HUES64 (cell line): ENCODE results near the gene GGA1.

Experiments
- H3K27ac ChIP-seq: 2 replicates; pipeline ENCODE4 v1.7.0; 2013; ENCODE audit warnings: low read depth, low read length, inconsistent platforms
- H3K27me3 ChIP-seq: 2 replicates; pipeline ENCODE4 v1.6.1; 2013; ENCODE audit warnings: mild to moderate bottlenecking, low read length; ENCODE audit not compliant: insufficient read depth
- H3K36me3 ChIP-seq: 2 replicates; pipeline ENCODE4 v1.6.1; 2013; ENCODE audit warnings: mild to moderate bottlenecking, low read length; ENCODE audit not compliant: insufficient read depth
- H3K4me1 ChIP-seq: 2 replicates; pipeline ENCODE4 v1.6.1; 2013; ENCODE audit warnings: mild to moderate bottlenecking, low read length, moderate library complexity; ENCODE audit not compliant: insufficient read depth
- H3K4me3 ChIP-seq: 2 replicates; pipeline ENCODE4 v1.5.1; 2013; ENCODE audit warnings: mild to moderate bottlenecking, low read length, moderate library complexity
- H3K9ac ChIP-seq: 2 replicates; pipeline ENCODE4 v1.6.1; 2013; ENCODE audit warnings: mild to moderate bottlenecking, low read depth, low read length
- H3K9me3 ChIP-seq: 2 replicates; pipeline ENCODE4 v1.6.1; 2013; ENCODE audit warnings: low read depth, low read length; ENCODE audit not compliant: insufficient read depth
- WGBS: fragments of 150-250, 120-280 bp; methylation state at CpG from one replicate; pipeline ENCODE4 v1.1.7; 2013; ENCODE audit warnings: missing lambda C conversion rate; 5-methylcytosine and 5-hydroxymethylcytosine counted together

Gene GGA1

DNA sequence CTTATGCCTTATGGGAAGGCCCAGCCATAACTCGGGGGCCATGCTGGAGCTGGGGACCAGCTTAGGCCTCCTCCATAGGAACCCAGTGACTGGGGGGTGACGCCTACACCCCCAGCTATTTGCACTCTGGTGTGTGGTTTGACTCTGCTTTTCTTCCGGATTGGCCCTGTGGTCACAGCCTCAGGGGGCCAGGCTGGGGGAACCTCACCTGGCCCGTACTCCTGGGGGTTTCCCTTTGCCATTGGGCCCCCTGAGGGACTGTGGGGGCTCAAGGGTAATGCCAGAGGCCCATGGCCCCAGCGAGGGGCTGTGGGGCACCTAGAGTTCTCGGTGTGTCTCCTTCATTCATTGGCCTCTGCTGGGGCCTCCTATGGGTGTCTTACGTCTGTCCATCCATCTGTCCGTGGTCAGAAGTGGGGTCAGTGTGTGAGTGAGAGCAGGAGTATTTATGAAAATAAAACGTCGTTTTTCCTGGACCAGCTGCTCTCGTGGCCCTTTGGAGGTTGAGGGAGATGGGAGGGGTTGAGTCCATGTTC lies 24.5 kb downstream of the GGA1 start:
- H3K4me3 ChIP-seq, result no peak overlapping the region

DNA sequence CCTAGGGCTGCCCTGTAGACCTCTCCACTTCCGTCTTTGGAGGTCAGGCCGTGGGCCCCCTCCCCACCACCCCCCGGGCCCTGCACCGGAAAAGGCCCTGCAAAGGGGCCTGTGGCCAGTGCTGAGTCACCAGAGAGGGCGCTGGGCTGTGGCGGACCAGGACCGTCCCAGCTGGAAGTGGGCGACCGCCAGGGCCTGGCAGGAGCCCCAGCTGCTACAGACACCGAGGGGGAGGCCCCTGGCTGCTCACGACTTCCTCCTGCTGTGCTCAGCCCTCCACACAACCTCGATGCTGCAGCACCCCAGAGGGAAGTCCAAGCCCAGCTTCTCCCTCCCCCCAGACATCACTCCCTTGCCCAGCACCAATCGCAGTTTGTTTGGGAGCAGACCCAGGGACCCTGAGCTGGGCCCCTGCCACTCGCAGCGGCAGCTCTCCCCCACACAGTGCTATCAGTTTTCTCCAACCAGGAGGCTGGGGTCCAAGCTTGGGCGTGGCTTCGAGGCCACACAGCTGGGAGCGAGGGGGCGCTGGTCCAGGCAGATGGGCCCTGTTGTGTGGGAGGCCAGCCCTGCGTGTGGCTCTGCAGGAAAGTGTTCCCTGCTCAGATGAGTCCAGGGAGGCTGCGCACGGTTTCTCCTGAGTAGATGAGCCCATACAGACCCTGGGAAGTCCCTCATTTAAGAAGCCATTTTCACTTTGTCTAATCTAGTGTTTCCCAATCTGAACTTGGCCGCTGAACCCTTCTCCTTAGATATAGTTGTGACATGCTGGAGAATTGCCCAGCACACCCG lies 25.2 kb downstream of the GGA1 start:
- no peaks in the 10 kb centered on the region for H3K9me3 ChIP-seq

More for the DNA sequence above, 24.5 kb downstream of the GGA1 start:
- H3K27me3 ChIP-seq, result no peaks in the 10 kb centered on the region
- H3K36me3 ChIP-seq, result peaks cover 21% of the 10 kb centered on the region
- H3K4me1 ChIP-seq, result peaks cover 28% of the 10 kb centered on the region
- H3K9ac ChIP-seq, result no peak overlapping the region
- peak overlapping the region; percentile 78 for H3K27ac ChIP-seq
- H3K9me3 ChIP-seq, result no peaks in the 10 kb centered on the region
- 75% methylated on average over 11 of the region's 11 CpGs for WGBS

DNA sequence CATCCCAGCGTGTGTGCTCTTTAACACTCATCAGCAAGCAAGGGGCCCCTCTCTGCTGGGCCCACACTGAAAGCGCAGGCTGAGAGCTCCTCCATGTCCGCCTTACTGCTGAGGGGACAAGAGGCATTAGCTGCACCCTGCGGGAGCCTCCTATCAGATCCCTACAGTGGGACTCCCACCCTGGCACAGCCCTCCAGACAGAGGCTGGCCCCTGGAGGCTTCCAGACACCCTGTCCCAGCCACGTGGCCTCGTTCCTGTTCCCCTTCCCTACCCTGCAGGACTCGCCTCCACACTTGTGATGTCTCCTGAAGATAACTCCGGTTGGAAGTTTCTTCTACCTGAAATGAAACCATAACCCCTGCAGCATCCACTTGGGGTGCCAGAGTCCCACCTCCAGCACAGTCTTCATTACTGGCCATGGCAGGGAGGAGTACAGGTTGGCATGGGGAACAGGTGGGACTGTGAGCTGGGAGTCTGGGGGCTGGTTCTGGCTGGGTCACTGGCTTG lies 25.8 kb downstream of the GGA1 start:
- WGBS, result 83% methylated on average over 8 of the region's 8 CpGs
- H3K36me3 ChIP-seq, result peaks cover 10% of the 10 kb centered on the region
- H3K27me3 ChIP-seq, result no peaks in the 10 kb centered on the region
- peak overlapping the region; percentile 78; the same call in 1 of the 2 replicates for H3K27ac ChIP-seq
- H3K4me3 ChIP-seq, result no peak overlapping the region
- no peaks in the 10 kb centered on the region for H3K9me3 ChIP-seq
- H3K9ac ChIP-seq, result 0 out of 2 replicates have a peak overlapping the region, but pooled peaks have one; percentile 63
- H3K4me1 ChIP-seq, result peaks cover 36% of the 10 kb centered on the region

More for the DNA sequence above, 25.2 kb downstream of the GGA1 start:
- no peaks in the 10 kb centered on the region for H3K27me3 ChIP-seq
- H3K9ac ChIP-seq, result peak overlapping the region; percentile 63
- WGBS, result 25% methylated on average over 24 of the region's 24 CpGs
- peaks cover 32% of the 10 kb centered on the region for H3K4me1 ChIP-seq
- H3K27ac ChIP-seq, result peak overlapping the region; percentile 78
- peak overlapping the region; percentile 20 for H3K4me3 ChIP-seq
- peaks cover 16% of the 10 kb centered on the region for H3K36me3 ChIP-seq

DNA sequence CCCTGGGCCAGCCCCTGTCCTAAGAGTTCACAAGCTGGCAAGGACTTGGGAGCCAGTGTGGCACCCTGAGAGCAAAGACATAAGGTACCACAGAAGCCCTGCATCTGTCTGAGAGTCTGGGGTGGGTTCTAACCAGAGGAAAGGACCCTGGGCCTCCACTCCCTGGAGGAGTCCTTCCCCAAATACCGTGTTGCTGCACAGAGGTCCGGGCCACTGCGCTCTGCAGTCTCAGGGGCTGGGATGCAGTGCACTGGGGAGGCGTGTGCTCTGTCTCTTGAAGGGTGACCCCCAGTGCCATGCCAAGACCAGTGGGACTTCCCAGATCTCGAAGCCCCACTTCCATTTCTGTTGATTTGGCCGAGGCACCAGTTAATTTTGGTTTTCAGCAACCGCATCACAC lies 26.5 kb downstream of the GGA1 start:
- H3K9me3 ChIP-seq, result no peaks in the 10 kb centered on the region
- 96% methylated on average over 7 of the region's 7 CpGs for WGBS
- H3K9ac ChIP-seq, result no peak overlapping the region
- H3K27ac ChIP-seq, result no peak overlapping the region
- H3K4me3 ChIP-seq, result no peak overlapping the region
- H3K27me3 ChIP-seq, result no peaks in the 10 kb centered on the region
- H3K36me3 ChIP-seq, result peaks cover 3% of the 10 kb centered on the region; the same call in 1 of the 2 replicates
- H3K4me1 ChIP-seq, result peaks cover 36% of the 10 kb centered on the region

DNA sequence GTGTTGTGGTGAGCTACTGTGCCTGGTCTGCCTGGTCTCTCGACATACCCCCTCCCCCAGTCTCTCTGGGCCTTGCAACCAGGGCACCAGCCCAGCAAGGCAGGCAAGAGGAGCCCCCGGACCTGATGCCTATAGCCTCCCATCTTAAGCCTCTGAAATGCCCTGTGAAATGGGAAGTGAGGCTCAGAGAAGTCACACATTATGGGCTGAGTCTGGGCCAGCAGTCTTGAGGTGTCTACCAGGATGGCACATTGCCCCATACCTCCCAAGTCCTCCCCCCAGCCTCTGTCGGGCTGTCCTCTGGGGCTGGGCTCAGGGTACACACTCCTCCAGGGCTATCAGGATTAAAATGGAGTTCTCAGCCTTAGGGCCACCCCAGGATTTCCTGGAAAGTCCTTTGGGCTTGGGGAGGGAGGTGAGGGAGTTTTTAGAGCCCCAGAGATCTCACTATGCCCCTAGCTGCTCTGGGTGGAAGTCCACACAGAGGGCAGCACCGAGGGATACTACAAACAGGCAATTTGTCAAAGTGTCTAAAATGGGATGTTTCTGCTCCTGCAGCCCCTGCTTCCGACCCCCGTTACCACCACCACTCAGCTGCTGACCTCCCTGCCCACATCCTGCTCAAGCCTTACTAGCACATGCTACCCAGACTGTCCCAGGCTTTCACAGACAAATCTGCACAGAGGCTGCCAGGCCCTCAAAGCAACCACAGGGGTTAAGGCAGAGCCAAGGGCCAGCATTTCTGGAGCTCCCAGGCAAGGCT lies 27.7 kb downstream of the GGA1 start:
- 65% methylated on average over 6 of the region's 6 CpGs for WGBS
- no peaks in the 10 kb centered on the region for H3K9me3 ChIP-seq
- H3K9ac ChIP-seq, result no peak overlapping the region; the same call in 1 of the 2 replicates
- H3K27ac ChIP-seq, result no peak overlapping the region
- H3K36me3 ChIP-seq, result peaks cover under 1% of the 10 kb centered on the region
- H3K4me1 ChIP-seq, result peaks cover 42% of the 10 kb centered on the region
- no peaks in the 10 kb centered on the region for H3K27me3 ChIP-seq
- no peak overlapping the region for H3K4me3 ChIP-seq

DNA sequence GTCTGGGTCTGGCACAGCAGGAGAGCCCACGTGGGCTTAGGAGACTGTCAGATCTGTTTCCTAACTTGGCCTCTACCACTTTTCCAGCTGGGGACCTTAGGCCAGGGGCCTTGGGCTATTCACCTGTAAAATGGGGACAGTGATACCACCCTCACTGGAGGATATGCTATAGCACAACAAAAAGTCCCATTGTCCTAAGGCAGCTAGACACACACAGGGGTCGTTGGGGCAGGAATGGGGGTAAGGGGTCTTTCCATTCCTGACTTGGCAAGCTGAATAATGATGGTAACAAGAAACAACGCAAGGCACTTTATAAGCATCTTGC lies 28.3 kb downstream of the GGA1 start:
- no peak overlapping the region for H3K27ac ChIP-seq
- H3K4me1 ChIP-seq, result peaks cover 42% of the 10 kb centered on the region
- no peak overlapping the region for H3K4me3 ChIP-seq
- no peaks in the 10 kb centered on the region for H3K27me3 ChIP-seq
- no peak overlapping the region for H3K9ac ChIP-seq
- no peaks in the 10 kb centered on the region for H3K9me3 ChIP-seq
- WGBS, result 46% methylated on average over 2 of the region's 3 CpGs
- peaks cover 6% of the 10 kb centered on the region for H3K36me3 ChIP-seq

DNA sequence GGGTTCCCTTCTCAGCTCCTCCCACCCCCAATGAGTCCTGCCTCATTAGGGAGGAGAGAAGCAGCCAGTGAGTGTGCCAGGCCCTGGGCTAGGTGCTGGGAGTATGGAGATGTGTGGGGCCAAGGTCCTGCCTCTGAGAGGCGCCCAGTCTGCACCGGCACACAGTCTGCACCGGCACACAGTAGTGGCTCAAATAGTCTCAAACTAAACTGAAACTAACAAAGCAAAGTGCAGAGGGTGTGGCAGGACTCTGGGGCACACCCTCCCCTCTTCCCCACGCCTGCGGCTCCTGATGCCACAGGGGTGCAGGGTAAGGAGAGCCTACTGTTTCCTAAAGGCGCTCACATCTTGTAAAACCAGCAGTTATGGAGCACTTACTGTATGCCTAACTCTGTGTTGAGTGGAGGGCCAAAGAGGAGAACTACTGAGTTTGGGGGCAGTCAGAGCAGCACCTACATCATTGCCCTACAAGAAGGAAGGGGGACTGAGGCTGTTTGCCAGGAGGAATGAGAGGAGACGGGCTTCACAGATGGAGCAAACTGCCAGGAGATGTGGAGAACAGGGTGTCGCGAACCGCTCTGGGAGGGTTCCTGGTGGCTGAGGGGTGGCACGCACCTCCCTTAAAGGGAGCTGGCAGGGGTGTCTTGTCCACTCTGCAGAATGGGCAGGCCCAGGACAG lies 29.9 kb downstream of the GGA1 start:
- Histone ChIP-seq H3K27ac (peak overlapping the region; percentile 63; the same call in 1 of the 2 replicates), H3K4me3 (peak overlapping the region; percentile 64), H3K9me3 (no peaks in the 10 kb centered on the region), H3K4me1 (peaks cover 34% of the 10 kb centered on the region), H3K36me3 (peaks cover 18% of the 10 kb centered on the region), H3K9ac (no peak overlapping the region), H3K27me3 (no peaks in the 10 kb centered on the region)
- WGBS, result 80% methylated on average over 11 of the region's 11 CpGs

DNA sequence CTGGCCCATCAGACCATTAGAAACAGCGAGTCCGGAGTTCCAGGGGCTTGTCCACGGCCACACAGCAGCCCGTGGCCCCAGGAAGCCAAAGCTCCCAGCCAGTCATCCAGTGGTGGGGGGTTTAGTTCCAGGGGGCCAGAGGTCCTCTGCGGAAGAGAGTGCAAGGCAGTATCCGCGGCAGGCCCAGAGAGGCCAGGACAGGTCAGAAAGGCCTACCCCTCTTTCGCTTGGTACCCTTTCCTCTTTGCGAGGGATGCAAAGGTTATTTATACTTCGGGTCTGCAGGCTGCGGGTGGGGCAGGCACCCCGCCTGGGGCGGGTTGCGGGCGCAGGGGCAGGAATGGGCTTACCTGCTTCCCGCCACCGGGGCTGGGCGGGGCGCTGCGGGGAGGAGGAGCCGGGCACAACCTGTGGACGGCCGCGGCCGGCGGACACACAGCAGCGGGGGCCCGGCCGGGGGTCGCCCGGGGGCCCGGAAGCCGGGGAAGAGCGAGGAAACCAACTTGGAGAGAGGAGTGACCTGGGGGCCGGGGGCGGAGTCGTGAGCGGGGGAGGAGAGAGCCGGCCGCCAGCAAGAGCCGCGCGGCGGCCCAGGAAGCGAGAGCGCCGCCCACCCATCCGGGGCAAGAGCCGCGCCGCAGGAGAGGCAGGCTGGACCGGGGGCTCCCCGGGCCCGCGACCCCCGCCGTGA lies 30.6 kb downstream of the GGA1 start, which contains the start of gene SH3BP1:
Gene SH3BP1 (plus strand): TSS at position 600 of the 691 bp plus-strand sequence. CDS start 119 bp downstream, outside the sequence.
- Histone ChIP-seq H3K4me3 (peak within 1 kb of the TSS; percentile 64), H3K36me3 (peaks cover 22% of the 10 kb centered on the region), H3K4me1 (peaks cover 28% of the 10 kb centered on the region), H3K27ac (peak within 1 kb of the TSS; percentile 71; the same call in 1 of the 2 replicates), H3K9ac (peak within 1 kb of the TSS; percentile 42), H3K9me3 (no peaks in the 10 kb centered on the region), H3K27me3 (no peaks in the 10 kb centered on the region)
- WGBS, result 5% methylated on average over 57 of the region's 57 CpGs

DNA sequence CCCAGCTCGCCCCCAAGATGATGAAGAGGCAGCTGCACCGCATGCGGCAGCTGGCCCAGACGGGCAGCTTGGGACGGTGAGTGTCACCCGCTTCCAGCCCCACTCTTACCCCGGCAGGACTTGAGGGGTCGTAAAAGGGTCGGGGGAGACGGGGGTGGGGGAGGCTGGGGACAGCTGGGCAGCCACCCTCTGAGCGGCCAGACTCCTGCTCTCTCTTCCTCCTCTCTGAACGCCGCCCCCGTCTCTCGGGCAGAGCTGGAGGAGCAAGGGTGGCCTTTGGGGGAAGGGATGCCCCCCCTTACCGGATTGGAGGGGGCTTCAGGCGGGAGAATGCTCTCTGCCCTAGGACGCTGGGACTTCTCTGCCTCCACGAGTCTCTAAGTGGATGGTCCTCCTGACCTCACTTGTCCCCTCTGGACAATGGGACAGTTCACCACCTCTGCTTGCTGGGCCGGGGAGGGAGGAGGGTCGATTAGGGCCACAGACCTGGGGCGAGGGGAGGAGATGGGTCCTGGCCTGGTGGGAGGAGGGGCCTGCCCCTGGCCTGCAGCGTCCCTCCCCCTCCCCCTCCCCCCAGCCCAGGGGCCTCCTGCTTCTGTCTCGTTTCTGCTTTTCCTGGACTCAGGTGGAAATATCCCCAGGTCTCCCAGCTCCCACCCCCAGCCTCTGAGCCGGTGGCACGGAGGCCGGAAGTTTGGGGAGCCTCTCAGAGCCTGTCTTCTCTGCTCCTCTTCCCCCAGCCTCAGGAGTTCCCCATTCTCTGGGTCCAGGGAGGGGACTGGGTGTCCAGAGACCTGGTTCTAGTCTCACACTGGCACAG lies 31.3 kb downstream of the GGA1 start:
- Histone ChIP-seq H3K9me3 (no peaks in the 10 kb centered on the region), H3K4me3 (peak overlapping the region; percentile 64), H3K27ac (peak overlapping the region; percentile 71; the same call in 1 of the 2 replicates), H3K4me1 (peaks cover 23% of the 10 kb centered on the region), H3K9ac (peak overlapping the region; percentile 42), H3K36me3 (peaks cover 29% of the 10 kb centered on the region), H3K27me3 (no peaks in the 10 kb centered on the region)
- WGBS, result 4% methylated on average over 19 of the region's 27 CpGs
